CD14-positive monocyte (primary cell): ENCODE measurements around the gene LGALS3BP. TPM values are rescaled to one million over a fixed set of nuclear protein-coding genes. Genes with fewer than 3 reads are reported as not detected.

ENCODE experiments used
- DNase-seq, 3 donors: peaks; one replicate each; pipeline ENCODE4 v3.0.0-alpha.2; 2011 to 2022
- H2AFZ ChIP-seq: 2 replicates; pipeline ENCODE4 v1.6.0; 2012; ENCODE audit warnings: mild to moderate bottlenecking, low read depth, low read length, inconsistent platforms; ENCODE audit not compliant: insufficient read depth, poor library complexity, severe bottlenecking
- H3K27ac ChIP-seq, 2 donors: 1 replicate in 1 of 2; 2 replicates in 1 of 2; pipeline ENCODE4 v1.5.1; 2012 to 2013; ENCODE audit warnings: low read length in 2 of 2, control low read depth in 1 of 2, inconsistent platforms in 1 of 2, low read depth in 1 of 2, mild to moderate bottlenecking in 1 of 2
- H3K27me3 ChIP-seq, 2 donors: one replicate each; pipeline versions ENCODE4 v1.6.0 to v1.6.1; 2011 to 2013; ENCODE audit warnings: low read length in 2 of 2; ENCODE audit not compliant: control insufficient read depth in 2 of 2, insufficient read depth in 2 of 2
- H3K36me3 ChIP-seq, 2 donors: replicated peaks in 1 of 2; 1 replicate in 1 of 2; 2 replicates in 1 of 2; pipeline versions ENCODE4 v1.5.1 to v1.6.1; 2012 to 2013; ENCODE audit warnings: low read length in 2 of 2, control low read depth in 1 of 2, inconsistent platforms in 1 of 2, mild to moderate bottlenecking in 1 of 2; ENCODE audit not compliant: insufficient read depth in 2 of 2, control insufficient read depth in 1 of 2
- H3K4me1 ChIP-seq, 2 donors: 1 replicate in 1 of 2; 2 replicates in 1 of 2; pipeline versions ENCODE4 v1.5.1 to v1.6.1; 2012 to 2013; ENCODE audit warnings: low read length in 2 of 2, control low read depth in 1 of 2, inconsistent platforms in 1 of 2, mild to moderate bottlenecking in 1 of 2, moderate library complexity in 1 of 2; ENCODE audit not compliant: insufficient read depth in 2 of 2, control insufficient read depth in 1 of 2
- H3K4me2 ChIP-seq: replicated peaks from 2 replicates; pipeline ENCODE3; 2012; ENCODE audit warnings: low read length, moderate library complexity, mild to moderate bottlenecking; ENCODE audit not compliant: poor library complexity, severe bottlenecking; ENCODE audit errors: extremely low read depth
- H3K4me3 ChIP-seq, 3 experiments: fragments of 200-600 bp in 1 of 3; sonication (generic) in 1 of 3; replicated peaks in 1 of 3; 1 replicate in 2 of 3; 2 replicates in 1 of 3; pipeline ENCODE4 v1.5.1; 2011 to 2013; ENCODE audit warnings: low read length in 3 of 3, mild to moderate bottlenecking in 3 of 3, control low read depth in 2 of 3, low read depth in 2 of 3, inconsistent platforms in 1 of 3, moderate library complexity in 1 of 3
- H3K79me2 ChIP-seq: 2 replicates; pipeline ENCODE4 v1.6.0; 2012; ENCODE audit warnings: mild to moderate bottlenecking, control low read depth, inconsistent platforms, low read length, moderate library complexity; ENCODE audit not compliant: insufficient read depth
- H3K9ac ChIP-seq: 2 replicates; pipeline ENCODE4 v1.6.0; 2017; ENCODE audit warnings: low read length, mild to moderate bottlenecking; ENCODE audit not compliant: insufficient read depth, poor library complexity, severe bottlenecking
- H3K9me3 ChIP-seq, 2 donors: replicated peaks in 1 of 2; 1 replicate in 1 of 2; 2 replicates in 1 of 2; pipeline versions ENCODE4 v1.5.1 to v1.6.1; 2012 to 2013; ENCODE audit warnings: low read length in 2 of 2, control low read depth in 1 of 2; ENCODE audit not compliant: control insufficient read depth in 1 of 2, insufficient read depth in 1 of 2
- H4K20me1 ChIP-seq: 2 replicates; pipeline ENCODE4 v1.6.0; 2012; ENCODE audit warnings: mild to moderate bottlenecking, low read length, control low read depth, moderate library complexity; ENCODE audit not compliant: insufficient read depth
- H3K27ac Mint-ChIP-seq, 7 donors: one replicate each; pipeline ENCODE4 v1.8.0; 2020; ENCODE audit warnings: mild to moderate bottlenecking in 7 of 7, mixed read lengths in 7 of 7, moderate library complexity in 6 of 7, inconsistent platforms in 2 of 7
- H3K27me3 Mint-ChIP-seq, 3 donors: one replicate each; pipeline ENCODE4 v1.8.0; 2021 to 2022; ENCODE audit warnings: low read depth in 3 of 3, mild to moderate bottlenecking in 3 of 3, mixed read lengths in 3 of 3, moderate library complexity in 3 of 3, inconsistent platforms in 1 of 3
- H3K36me3 Mint-ChIP-seq, 2 donors: one replicate each; pipeline ENCODE4 v1.8.0; 2020; ENCODE audit warnings: mixed read lengths in 2 of 2, inconsistent platforms in 1 of 2, mild to moderate bottlenecking in 1 of 2
- H3K4me1 Mint-ChIP-seq: one replicate; pipeline ENCODE4 v1.8.0; 2020; ENCODE audit warnings: mild to moderate bottlenecking, mixed read lengths
- H3K4me3 Mint-ChIP-seq, 2 donors: one replicate each; pipeline ENCODE4 v1.8.0; 2020; ENCODE audit warnings: mild to moderate bottlenecking in 2 of 2, mixed read lengths in 2 of 2, moderate library complexity in 1 of 2
- H3K9me3 Mint-ChIP-seq, 7 donors: one replicate each; pipeline ENCODE4 v1.8.0; 2020 to 2022; ENCODE audit warnings: mixed read lengths in 7 of 7, mild to moderate bottlenecking in 6 of 7, moderate library complexity in 6 of 7, inconsistent platforms in 2 of 7
- WGBS: methylation state at CpG from one replicate; pipeline ENCODE4 v1.1.5; 2013; ENCODE audit warnings: missing lambda C conversion rate; ENCODE audit not compliant: insufficient coverage; 5-methylcytosine and 5-hydroxymethylcytosine counted together
- intact Hi-C, 2 donors: fragments of 100-400 bp; cut with micrococcal nuclease; formaldehyde crosslinking; loops; one replicate each; pipeline versions ENCODE4 v1.15.0 to v1.15.1; 2023
- polyA plus RNA-seq, 3 donors: library from polyadenylated mRNA; depleted of rRNA in 1 of 3; unstranded in 2 of 3; stranded (reverse) in 1 of 3; fragments of 300-500 nt in 2 of 3; fragments of >200 nt in 1 of 3; fragmentation: Illumina TruSeq in 2 of 3; gene quantifications; 1 replicate in 2 of 3; 2 replicates in 1 of 3; pipeline ENCODE4 v1.2.3, GENCODE V29; 2012 to 2021
- TF ChIP-seq, protein P1 (sequence below): fragments of 200-600 bp; IDR thresholded peaks from one replicate; pipeline ENCODE4 v1.8.0; 2022; ENCODE audit warnings: antibody characterized with exemption, mild to moderate bottlenecking

The LGALS3BP gene
- polyA plus RNA-seq, 3 donors = 11.4 to 12.0 (median 11.7) TPM

GRCh38 chr17:78960928-78961327, 18.8 kb downstream of the LGALS3BP start:
- Histone ChIP-seq H3K27me3 (no peaks in the 10 kb centered on the region), H4K20me1 (no peaks in the 10 kb centered on the region), H2AFZ (no peak overlapping the region), H3K79me2 (no peaks in the 10 kb centered on the region), H3K4me1 (no peaks in the 10 kb centered on the region), H3K36me3 (no peaks in the 10 kb centered on the region), H3K9ac (no peak overlapping the region), H3K4me3 (no peak overlapping the region), H3K9me3 (no peaks in the 10 kb centered on the region), H3K4me2 (no peak overlapping the region), H3K27ac (no peak overlapping the region)
- Mint-ChIP-seq H3K4me1 (peaks cover 4% of the 10 kb centered on the region), H3K27ac (no peak overlapping the region), H3K36me3 (no peaks in the 10 kb centered on the region), H3K27me3 (peaks cover 2 to 5% (median 2%) of the 10 kb centered on the region in 3 donors), H3K4me3 (no peak overlapping the region), H3K9me3 (peaks cover 0 to 2% (median 0%) of the 10 kb centered on the region in 7 donors)
- WGBS = 58% methylated on average over 5 of the region's 5 CpGs
- TF ChIP-seq, protein P1, sequence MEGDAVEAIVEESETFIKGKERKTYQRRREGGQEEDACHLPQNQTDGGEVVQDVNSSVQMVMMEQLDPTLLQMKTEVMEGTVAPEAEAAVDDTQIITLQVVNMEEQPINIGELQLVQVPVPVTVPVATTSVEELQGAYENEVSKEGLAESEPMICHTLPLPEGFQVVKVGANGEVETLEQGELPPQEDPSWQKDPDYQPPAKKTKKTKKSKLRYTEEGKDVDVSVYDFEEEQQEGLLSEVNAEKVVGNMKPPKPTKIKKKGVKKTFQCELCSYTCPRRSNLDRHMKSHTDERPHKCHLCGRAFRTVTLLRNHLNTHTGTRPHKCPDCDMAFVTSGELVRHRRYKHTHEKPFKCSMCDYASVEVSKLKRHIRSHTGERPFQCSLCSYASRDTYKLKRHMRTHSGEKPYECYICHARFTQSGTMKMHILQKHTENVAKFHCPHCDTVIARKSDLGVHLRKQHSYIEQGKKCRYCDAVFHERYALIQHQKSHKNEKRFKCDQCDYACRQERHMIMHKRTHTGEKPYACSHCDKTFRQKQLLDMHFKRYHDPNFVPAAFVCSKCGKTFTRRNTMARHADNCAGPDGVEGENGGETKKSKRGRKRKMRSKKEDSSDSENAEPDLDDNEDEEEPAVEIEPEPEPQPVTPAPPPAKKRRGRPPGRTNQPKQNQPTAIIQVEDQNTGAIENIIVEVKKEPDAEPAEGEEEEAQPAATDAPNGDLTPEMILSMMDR = no peak
- no peak for DNase-seq
- intact Hi-C loops = no loop called here

DNA sequence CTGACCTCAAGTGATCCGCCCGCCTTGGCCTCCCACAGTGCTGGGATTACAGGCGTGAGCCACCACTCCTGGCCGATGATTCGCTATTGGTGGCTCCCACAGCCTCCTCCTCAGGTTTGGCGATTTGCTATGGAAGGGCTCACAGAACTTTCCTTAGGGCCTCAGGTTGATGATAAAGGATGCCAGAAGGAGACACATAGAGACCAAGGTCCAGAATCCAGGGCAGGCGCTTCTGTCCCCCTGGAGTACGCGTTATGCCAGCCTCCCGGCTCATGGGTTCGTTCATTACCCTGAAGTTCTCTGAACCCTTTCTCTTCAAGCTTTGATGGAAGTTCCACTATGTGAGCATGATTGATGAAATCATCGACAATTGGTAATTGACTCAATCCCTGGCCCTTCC, 19.9 kb downstream of the LGALS3BP start:
- peaks cover 4 to 6% (median 5%) of the 10 kb centered on the region in 3 donors for H3K27me3 Mint-ChIP-seq
- H3K4me3 ChIP-seq = no peak overlapping the region
- H3K27ac Mint-ChIP-seq = no peak overlapping the region
- H3K27ac ChIP-seq = no peak overlapping the region
- no peaks in the 10 kb centered on the region for H4K20me1 ChIP-seq
- H3K79me2 ChIP-seq = no peaks in the 10 kb centered on the region
- no peaks in the 10 kb centered on the region for H3K27me3 ChIP-seq
- H3K4me3 Mint-ChIP-seq = no peak overlapping the region
- H3K9ac ChIP-seq = no peak overlapping the region
- no peaks in the 10 kb centered on the region for H3K36me3 ChIP-seq
- H3K4me1 ChIP-seq = no peaks in the 10 kb centered on the region
- no peak overlapping the region for H2AFZ ChIP-seq
- H3K4me2 ChIP-seq = no peak overlapping the region
- intact Hi-C loops = no loop called here
- H3K36me3 Mint-ChIP-seq = no peaks in the 10 kb centered on the region
- peaks cover 4% of the 10 kb centered on the region for H3K4me1 Mint-ChIP-seq
- no peaks in the 10 kb centered on the region for H3K9me3 ChIP-seq
- peaks cover 0 to 2% (median 0%) of the 10 kb centered on the region in 7 donors for H3K9me3 Mint-ChIP-seq
- 98% methylated on average over 9 of the region's 12 CpGs for WGBS
- TF ChIP-seq, protein P1 = no peak
- no peak for DNase-seq
